GM20431 (cell line): Measurements from ENCODE around the gene NT5C2.

ENCODE experiments used
- in situ Hi-C: fragments of 300-500 bp; cut with MseI, MboI; formaldehyde crosslinking; loops from one replicate; pipeline ENCODE4 v1.15.0; 2020; ENCODE audit warnings: low sequenced_read_pairs; ENCODE audit not compliant: unreplicated experiment

The NT5C2 gene

GRCh38 chr10:103098240-103098639 lies 94.8 kb downstream of the NT5C2 start:
- in situ Hi-C loops, result no loop called here

- in situ Hi-C loops, result no loop called here
Observed at GRCh38 chr10:103096130-103096529, 96.9 kb downstream of the NT5C2 start.

GRCh38 chr10:103095005-103095404 lies 98.1 kb downstream of the NT5C2 start:
- in situ Hi-C loops, result no loop called here

GRCh38 chr10:103090911-103091310 lies 102.2 kb downstream of the NT5C2 start:
- in situ Hi-C loops, result no loop called here

- in situ Hi-C loops, result no loop called here
Observed at GRCh38 chr10:103089493-103089892, 103.6 kb downstream of the NT5C2 start.

GRCh38 chr10:103086799-103087198 lies 106.3 kb downstream of the NT5C2 start:
- in situ Hi-C loops, result no loop called here

- in situ Hi-C loops, result no loop called here
Observed at GRCh38 chr10:103086261-103086660, 106.8 kb downstream of the NT5C2 start.

GRCh38 chr10:103083977-103084320 lies 109.1 kb downstream of the NT5C2 start:
- in situ Hi-C loops, result no loop called here

GRCh38 chr10:103083266-103083976 lies 109.7 kb downstream of the NT5C2 start:
- in situ Hi-C loops, result no loop called here

GRCh38 chr10:103082683-103083082 lies 110.4 kb downstream of the NT5C2 start:
- in situ Hi-C loops, result no loop called here

- in situ Hi-C loops, result no loop called here
Observed at GRCh38 chr10:103080891-103081581, 112.0 kb downstream of the NT5C2 start.

GRCh38 chr10:103079946-103080345 lies 113.1 kb downstream of the NT5C2 start:
- in situ Hi-C loops, result no loop called here

GRCh38 chr10:103079100-103079499 lies 114.0 kb downstream of the NT5C2 start:
- in situ Hi-C loops, result no loop called here

GRCh38 chr10:103078676-103079075 lies 114.4 kb downstream of the NT5C2 start:
- in situ Hi-C loops, result no loop called here

- in situ Hi-C loops, result no loop called here
Observed at GRCh38 chr10:103078309-103078615, 114.8 kb downstream of the NT5C2 start.

GRCh38 chr10:103077491-103078308 lies 115.4 kb downstream of the NT5C2 start:
- in situ Hi-C loops, result no loop called here

GRCh38 chr10:103077020-103077419 lies 116.1 kb downstream of the NT5C2 start:
- in situ Hi-C loops, result no loop called here

GRCh38 chr10:103072891-103073290 lies 120.2 kb downstream of the NT5C2 start:
- in situ Hi-C loops, result no loop called here

- in situ Hi-C loops, result no loop called here
Observed at GRCh38 chr10:103072276-103072675, 120.8 kb downstream of the NT5C2 start.

GRCh38 chr10:103069453-103070331 lies 123.4 kb downstream of the NT5C2 start:
- in situ Hi-C loops, result loop anchor here (10.0 kb wide), 1 partner anchor 155 kb away; the partner anchor contains the start of gene CNNM2
